Stimulated activated CD8-positive, alpha-beta memory T cell treated with anti-CD3 and anti-CD28 coated beads, Interleukin-4, amount 100 ng/mL, for 48 hours (primary cell): Measurements from ENCODE around the gene KMT2A.
A peak's percentile ranks its signal among the peaks of the same experiment; 100 is the strongest.
"Not testable (repeated sequence)": the region's sequence is repeated elsewhere in the genome, so short reads cannot be mapped to it uniquely, and the experiment has no call there.

Experiments used
- DNase-seq: peaks from one replicate; pipeline ENCODE4 v3.0.0-alpha.2; 2020

Gene KMT2A

GRCh38 chr11:118435290-118435892 lies 901 bp upstream of the KMT2A start:
- peak; percentile 76 for DNase-seq

- peak; percentile 53 for DNase-seq
These were observed 431 bp downstream of the KMT2A start for GRCh38 chr11:118436639-118437207.

- DNase-seq, result peak; percentile 61
These were observed 1.2 kb downstream of the KMT2A start for GRCh38 chr11:118437208-118438125.

- peak; percentile 58 for DNase-seq
These were observed 2.1 kb downstream of the KMT2A start for GRCh38 chr11:118438314-118438931.

GRCh38 chr11:118439646-118440045 lies 3.4 kb downstream of the KMT2A start:
- DNase-seq, result no peak

GRCh38 chr11:118441770-118442275 lies 5.5 kb downstream of the KMT2A start:
- DNase-seq, result no peak

GRCh38 chr11:118442301-118442700 lies 6.0 kb downstream of the KMT2A start:
- DNase-seq, result no peak

GRCh38 chr11:118442908-118443589 lies 6.8 kb downstream of the KMT2A start:
- no peak for DNase-seq

GRCh38 chr11:118443590-118444218 lies 7.4 kb downstream of the KMT2A start:
- no peak for DNase-seq

GRCh38 chr11:118447423-118447822 lies 11.1 kb downstream of the KMT2A start:
- DNase-seq, result no peak

GRCh38 chr11:118448294-118448693 lies 12.0 kb downstream of the KMT2A start:
- DNase-seq, result no peak

GRCh38 chr11:118449316-118449918 lies 13.1 kb downstream of the KMT2A start:
- DNase-seq, result no peak

GRCh38 chr11:118450451-118450850 lies 14.2 kb downstream of the KMT2A start:
- DNase-seq, result no peak

GRCh38 chr11:118462178-118462577 lies 25.9 kb downstream of the KMT2A start:
- DNase-seq, result no peak

GRCh38 chr11:118468968-118469367 lies 32.7 kb downstream of the KMT2A start:
- DNase-seq, result not testable (repeated sequence)

- no peak for DNase-seq
These were observed 34.7 kb downstream of the KMT2A start for GRCh38 chr11:118471030-118471429.

- no peak for DNase-seq
These were observed 37.2 kb downstream of the KMT2A start for GRCh38 chr11:118473537-118473936.

- DNase-seq, result no peak
These were observed 40.4 kb downstream of the KMT2A start for GRCh38 chr11:118476676-118477075.

GRCh38 chr11:118481238-118481637 lies 44.9 kb downstream of the KMT2A start:
- not testable (repeated sequence) for DNase-seq

GRCh38 chr11:118484405-118484804 lies 48.1 kb downstream of the KMT2A start:
- no peak for DNase-seq

GRCh38 chr11:118485273-118485672 lies 49.0 kb downstream of the KMT2A start:
- DNase-seq, result no peak
